Measurements from ENCODE around the gene OR7G2.
"Not testable (repeated sequence)": the region's sequence is repeated elsewhere in the genome, so short reads cannot be mapped to it uniquely, and the experiment has no call there.

OR7G2 gene

DNA sequence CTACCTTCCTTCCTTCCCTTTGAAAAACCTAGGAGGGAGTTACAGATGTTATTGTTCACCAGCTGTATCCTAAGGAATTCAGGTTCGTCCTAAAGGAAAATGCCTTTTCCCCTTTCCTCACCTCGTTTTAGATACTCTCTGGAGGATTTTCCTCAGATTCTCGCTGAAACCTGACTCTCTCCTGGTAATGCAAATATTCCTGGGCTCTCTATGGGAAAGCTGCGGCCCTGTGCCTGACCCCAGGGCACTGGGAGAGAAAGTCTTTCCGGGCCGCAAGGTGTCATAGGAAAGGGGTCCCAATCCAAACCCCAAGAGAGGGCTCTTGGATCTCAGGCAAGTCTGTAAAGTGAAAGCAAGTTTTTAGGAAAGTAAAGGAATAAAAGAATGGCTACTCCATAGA lies 33.5 kb downstream of the OR7G2 start:
- no peak for DNase-seq (ENCODE audit: low read depth)

GRCh38 chr19:9071720-9072119 lies 35.6 kb downstream of the OR7G2 start:
- not testable (repeated sequence) for DNase-seq (ENCODE audit: low read depth)

DNA sequence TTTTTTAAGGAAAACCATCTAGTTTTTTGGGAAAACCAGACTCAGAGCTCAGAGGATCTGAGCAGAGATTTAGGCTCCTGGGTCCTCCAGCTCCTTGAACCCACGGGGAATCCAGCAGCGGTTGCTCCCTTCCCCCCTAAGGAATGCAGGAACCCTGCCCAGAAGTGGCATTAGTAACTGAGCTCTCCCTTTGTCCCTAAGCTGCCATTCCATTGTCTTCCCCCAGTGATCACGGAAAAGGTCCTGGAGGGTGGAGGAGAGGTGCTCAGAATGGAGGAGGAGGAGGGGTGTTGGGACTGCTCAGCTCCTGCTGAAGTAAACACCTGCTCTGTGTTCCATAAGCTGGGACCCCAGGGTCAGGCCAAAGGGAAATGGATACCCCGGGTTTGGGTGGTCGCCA lies 37.2 kb downstream of the OR7G2 start:
- no peak for DNase-seq (ENCODE audit: low read depth)

- no peak for DNase-seq (ENCODE audit: low read depth)
These were observed 41.7 kb downstream of the OR7G2 start for GRCh38 chr19:9065457-9066014.

GRCh38 chr19:9061879-9062278 lies 45.4 kb downstream of the OR7G2 start:
- DNase-seq (ENCODE audit: low read depth), result no peak

DNA sequence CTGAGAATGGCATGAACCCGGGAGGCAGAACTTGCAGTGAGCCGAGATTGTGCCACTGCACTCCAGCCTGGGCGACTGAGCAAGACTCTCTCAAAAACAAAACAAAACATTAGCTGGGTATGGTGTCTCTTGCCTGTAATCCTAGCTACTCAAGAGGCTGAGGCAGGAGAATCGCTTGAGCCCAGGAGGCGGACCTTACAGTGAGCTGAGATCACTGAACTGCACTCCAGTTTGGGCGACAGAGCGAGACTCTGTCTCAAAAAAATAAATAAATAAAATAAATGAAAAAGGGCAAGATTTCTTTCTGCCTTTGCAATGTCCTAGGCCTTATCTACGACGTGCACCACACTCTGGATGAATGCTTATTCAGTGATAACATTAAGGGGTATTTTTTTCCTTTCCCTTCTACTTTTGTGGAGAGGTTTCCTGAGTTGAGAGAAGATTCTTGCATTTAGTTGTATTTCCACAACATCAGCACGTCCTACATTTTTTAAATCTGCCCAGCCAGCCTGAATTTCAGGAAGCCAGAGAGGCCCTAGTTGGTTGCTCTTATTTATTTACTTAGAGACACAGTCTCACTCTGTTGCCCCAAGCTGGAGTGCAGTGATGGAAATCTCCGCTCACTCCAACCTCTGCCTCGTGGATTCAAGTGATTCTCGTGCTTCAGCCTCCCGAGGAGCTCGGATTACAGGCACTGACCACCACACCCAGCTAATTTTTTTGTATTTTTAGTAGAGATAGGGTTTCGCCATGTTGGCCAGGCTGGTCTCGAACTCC lies 46.5 kb downstream of the OR7G2 start:
- no peak for DNase-seq (ENCODE audit: low read depth)

DNA sequence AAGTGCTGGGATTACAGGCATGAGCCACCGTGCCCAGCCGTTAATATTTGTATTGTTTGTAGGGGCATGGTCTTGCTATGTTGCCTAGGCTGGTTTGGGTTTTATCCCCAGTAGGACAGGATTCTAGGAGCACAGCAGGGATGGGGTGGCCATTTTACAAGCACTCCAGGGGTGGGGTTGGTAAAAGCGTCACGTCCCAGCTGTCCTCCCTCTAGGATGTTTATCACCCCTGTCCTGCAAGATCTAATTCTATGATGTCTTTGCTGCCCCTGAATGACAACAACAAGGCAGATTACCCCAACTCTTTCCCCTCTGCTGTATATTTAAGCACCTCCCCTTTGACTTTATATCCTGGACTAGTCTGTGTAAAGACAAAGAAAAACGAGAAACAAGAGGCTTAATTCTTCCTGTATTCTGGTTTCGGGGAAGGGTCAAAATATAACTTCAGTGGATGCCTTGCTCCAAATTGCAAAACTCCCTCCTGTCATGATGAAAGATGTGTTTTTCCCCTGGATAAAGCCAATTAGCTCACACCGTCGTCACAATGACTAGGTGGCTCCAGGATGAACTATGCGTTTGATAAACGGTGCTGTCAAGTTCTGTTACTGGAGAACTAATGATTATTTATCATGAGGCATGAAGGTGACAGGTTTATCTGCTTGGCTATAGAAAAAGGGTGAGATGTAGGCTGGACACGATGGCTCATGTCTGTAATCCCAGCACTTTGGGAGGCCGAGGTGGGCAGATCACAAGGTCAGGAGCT lies 48.2 kb downstream of the OR7G2 start:
- DNase-seq (ENCODE audit: low read depth), result no peak

GRCh38 chr19:9057505-9058258 lies 49.6 kb downstream of the OR7G2 start:
- DNase-seq (ENCODE audit: low read depth), result no peak

GRCh38 chr19:9056131-9056530 lies 51.1 kb downstream of the OR7G2 start:
- not testable (repeated sequence) for DNase-seq (ENCODE audit: low read depth)

- DNase-seq (ENCODE audit: low read depth), result no peak
These were observed 52.5 kb downstream of the OR7G2 start for GRCh38 chr19:9054765-9055164.

DNA sequence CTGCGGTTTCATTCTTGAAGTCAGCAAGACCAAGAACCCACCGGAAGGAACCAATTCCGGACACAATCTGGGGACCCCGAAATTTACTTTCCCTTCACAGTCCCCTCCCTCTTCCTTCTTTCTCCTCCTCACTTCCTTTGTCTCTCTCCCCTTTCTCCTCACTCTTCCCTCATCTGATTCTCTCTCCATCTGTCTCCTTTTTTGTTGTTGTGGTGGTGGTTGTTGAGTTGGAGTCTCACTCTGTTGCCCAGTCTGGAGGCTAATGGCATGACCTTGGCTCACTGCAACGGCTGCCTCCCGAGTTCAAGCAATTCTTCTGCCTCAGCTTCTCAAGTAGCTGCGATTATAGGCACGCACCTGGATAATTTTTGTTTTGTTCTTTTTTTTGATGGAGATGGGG lies 53.1 kb downstream of the OR7G2 start:
- DNase-seq (ENCODE audit: low read depth), result no peak

- not testable (repeated sequence) for DNase-seq (ENCODE audit: low read depth)
These were observed 53.6 kb downstream of the OR7G2 start for GRCh38 chr19:9053674-9054073.

DNA sequence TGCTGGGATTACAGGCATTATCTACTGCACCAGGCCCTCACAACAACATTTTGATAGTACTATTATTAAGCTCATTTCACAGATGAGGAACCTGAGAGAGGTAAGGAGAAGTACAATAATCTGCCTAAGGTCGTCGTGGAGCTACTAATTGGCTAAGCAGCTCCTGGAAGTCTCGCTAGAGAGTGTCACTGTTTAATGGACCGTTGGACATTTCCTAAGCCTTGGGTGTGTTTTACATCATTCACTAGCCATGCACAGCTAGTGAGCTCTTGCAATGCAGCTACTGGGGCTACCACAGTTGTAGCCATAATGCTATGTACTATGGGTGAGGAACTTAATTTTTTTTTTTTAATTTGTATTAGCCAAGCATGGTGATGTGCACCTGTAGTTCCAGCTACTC lies 54.4 kb downstream of the OR7G2 start:
- no peak for DNase-seq (ENCODE audit: low read depth)
